GM12892 (cell line): ENCODE data around the gene P2RX2.

Experiments used
- DNase-seq: peaks from one replicate; pipeline ENCODE4 v3.0.0; 2011; ENCODE audit not compliant: insufficient read length
- FAIRE-seq: peaks from 2 replicates; lab custom pipeline; 2011; peaks lifted over from hg19 to GRCh38; lab: Jason Lieb, UNC
- POLR2A ChIP-seq: IDR thresholded peaks from 2 replicates; pipeline ENCODE4 v1.6.1; 2011; ENCODE audit warnings: low read depth, low read length, control low read depth
- POLR2AphosphoS5 ChIP-seq: IDR thresholded peaks from 2 replicates; pipeline ENCODE4 v1.6.1; 2011; ENCODE audit warnings: low read depth, low read length, control low read depth
- TAF1 ChIP-seq: IDR thresholded peaks from 2 replicates; pipeline ENCODE4 v1.6.1; 2011; ENCODE audit warnings: low read depth, mild to moderate bottlenecking, control low read depth, low read length, borderline replicate concordance

The P2RX2 gene

DNA sequence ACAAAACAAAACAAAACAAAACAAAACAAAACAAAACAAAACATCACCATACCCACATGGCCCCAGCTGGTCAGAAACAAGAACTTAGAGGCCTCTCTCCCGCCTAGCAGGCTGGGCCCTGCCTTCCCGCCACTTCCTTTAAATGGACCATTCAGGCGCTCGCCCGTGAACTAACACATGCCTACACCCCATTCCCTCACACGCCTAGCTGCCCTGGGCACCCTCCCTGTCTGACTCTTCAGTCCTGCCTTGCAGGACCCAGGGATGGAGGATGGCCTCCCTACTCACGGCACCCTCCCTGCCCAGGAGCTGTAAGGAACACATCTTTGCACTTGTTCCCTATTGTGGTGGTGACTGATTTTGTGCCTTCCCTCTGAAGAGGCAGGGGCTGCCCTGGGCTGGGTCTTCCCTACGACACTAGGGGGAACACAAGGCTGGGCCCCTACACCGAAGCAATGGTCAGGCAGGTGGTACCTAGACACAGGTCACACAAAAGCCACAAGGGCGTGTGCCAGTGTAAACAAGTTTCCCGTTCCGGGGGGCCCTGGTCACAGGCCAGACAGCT lies 21.5 kb downstream of the P2RX2 start:
- DNase-seq (no peak), FAIRE-seq (no peak)
- TF ChIP-seq TAF1 (no peak), POLR2A (no peak), POLR2AphosphoS5 (no peak)

DNA sequence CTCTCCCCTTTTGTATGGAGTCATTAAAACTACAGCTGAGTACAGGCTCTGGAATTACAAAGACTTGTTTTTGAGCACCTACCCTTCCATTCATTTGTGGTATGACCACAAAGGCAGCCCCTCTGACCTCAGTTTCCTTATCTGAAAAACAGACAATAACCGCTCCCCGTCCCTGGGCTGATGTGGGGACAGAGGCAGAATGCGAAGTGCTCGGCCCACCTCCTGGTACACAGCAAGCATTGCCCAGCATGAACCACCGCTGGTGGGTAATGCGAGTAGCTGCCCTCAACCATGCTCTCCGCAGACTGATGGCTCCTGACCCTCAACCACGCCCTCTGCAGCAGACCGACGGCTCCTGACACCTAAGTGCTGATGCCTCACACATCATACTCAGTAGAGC lies 22.4 kb downstream of the P2RX2 start:
- no peak for FAIRE-seq
- no peak for DNase-seq
- TF ChIP-seq POLR2AphosphoS5 (no peak), POLR2A (no peak), TAF1 (no peak)

DNA sequence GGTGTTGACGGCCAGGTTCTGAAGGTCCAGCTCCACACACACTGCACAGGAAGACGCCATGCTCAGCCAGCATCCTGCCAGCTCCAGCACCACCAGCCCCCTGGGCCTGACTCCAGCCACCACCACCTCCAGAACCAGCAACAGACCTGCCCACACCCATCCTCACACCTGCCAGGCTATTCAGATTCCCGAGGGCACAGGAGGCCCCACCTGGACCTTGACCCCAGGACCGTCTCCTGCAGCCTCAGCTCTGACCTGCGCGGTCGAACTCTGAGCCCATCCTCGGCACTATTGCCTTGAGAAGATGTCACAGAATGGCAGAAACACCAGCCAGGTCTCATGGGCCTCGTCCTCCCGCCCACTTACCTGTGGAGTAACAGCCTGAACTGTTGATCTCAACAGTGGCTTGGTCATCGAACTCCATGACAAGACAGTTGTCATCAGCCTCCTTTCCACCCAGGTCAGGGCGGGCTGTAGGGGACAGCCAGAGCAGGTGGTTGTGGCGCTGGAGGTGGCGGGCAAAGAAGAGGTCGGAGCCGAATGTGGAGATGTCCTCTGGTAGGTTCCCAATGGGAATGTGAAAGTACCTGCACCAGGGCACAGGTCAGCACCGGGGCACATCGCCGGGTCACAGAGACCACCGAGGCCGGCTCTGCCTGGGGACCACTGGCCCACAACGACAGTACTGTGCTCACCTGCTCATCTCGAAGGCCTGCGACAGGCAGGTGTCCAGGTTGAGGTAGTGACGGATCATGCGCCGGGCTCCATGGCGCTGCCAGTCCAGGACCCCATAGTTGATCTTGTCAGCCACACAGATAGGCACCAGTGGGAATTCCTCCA lies 23.5 kb downstream of the P2RX2 start:
- FAIRE-seq, result no peak
- TF ChIP-seq TAF1 (no peak), POLR2AphosphoS5 (no peak), POLR2A (no peak)
- DNase-seq, result no peak

DNA sequence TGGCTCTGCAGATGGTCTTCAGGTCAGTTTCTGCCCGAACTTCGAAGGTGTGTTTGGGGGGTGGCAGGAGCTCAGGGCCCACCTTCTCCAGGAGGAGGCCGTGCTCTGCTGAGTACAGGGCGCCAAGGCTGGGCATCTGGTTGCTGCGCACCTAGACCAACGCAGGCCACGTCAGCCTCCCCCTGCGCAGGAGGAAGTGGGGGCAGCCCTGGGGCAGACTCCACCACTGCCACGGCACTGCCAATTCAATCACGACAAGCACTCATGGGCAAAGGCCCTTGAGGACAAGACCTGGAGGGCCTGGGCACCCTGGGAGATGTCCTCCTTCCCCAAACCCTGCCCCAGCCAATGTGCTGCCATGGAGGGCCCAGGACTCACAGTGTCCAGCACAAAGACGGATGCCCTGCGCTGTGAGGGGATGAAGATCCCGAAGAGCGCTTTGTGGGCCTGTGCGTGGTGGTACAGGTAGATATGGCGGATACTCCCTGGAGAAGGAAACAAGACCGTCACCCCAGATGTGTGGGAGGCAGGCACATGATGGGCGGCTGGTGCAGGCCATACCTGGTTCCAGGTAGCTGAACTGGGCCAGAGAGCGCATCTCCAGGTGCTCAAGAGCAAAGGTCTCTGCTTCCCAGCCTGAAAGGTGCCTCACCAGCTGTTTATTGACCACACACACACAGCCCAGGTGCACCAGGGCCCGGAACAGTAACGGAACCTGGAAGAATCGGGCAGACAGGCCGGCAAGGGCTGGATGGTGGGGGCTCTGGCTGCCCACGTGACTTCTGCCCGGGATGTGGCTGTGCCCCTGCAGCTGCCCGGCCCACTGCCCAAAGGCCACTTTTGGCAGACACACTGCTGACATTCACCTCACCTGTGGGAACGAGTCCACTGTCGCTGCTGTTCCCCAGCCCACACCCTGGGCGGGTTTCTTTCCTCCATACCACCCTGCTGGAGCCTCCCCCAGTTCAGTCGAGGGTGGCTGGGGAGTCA lies 24.6 kb downstream of the P2RX2 start:
- TF ChIP-seq POLR2A (no peak), POLR2AphosphoS5 (no peak), TAF1 (no peak)
- FAIRE-seq (no peak), DNase-seq (no peak)

DNA sequence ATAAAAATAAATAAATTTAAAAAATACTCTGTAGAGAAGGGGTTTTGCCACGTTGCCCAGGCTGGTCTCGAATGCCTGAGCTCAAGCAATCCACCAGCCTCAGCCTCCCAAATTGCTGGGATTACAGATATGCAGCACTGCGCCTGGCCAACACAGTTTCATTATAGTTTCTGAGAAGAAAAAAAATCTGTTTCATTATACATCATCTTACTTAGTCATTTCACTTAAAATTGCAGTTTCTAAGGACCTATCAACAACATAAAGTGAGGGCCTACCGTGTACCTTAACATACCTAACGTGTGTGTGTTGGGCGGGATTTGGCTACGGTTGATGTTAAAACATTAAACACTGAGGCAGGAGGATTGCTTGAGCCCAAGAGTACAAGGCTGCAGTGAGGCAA lies 28.3 kb downstream of the P2RX2 start:
- no peak for TF ChIP-seq POLR2A
- no peak for TF ChIP-seq POLR2AphosphoS5
- no peak for TF ChIP-seq TAF1
- FAIRE-seq, result no peak

DNA sequence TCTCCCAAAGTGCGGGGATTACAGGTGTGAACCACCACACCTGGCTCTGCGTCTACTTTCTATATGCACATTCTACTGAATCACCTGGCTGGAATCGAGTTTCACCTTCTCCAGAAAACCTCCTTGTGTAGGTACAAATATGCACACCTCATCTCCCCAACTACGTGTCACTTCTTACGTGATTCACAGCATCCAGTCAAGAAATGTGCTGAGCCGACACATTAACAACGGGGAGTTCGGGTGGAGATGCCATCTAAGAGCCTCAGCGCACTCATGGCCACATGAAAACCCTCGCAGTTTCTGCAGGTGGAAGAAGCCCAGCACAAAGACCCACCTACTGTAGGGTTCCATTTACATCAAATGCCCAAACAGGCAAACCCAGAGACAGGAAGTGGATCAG lies 29.3 kb downstream of the P2RX2 start:
- FAIRE-seq (no peak), DNase-seq (no peak)
- TF ChIP-seq POLR2A, result no peak
- TF ChIP-seq TAF1, result no peak
- no peak for TF ChIP-seq POLR2AphosphoS5

More for the DNA sequence above, 28.3 kb downstream of the P2RX2 start:
- DNase-seq, result no peak

DNA sequence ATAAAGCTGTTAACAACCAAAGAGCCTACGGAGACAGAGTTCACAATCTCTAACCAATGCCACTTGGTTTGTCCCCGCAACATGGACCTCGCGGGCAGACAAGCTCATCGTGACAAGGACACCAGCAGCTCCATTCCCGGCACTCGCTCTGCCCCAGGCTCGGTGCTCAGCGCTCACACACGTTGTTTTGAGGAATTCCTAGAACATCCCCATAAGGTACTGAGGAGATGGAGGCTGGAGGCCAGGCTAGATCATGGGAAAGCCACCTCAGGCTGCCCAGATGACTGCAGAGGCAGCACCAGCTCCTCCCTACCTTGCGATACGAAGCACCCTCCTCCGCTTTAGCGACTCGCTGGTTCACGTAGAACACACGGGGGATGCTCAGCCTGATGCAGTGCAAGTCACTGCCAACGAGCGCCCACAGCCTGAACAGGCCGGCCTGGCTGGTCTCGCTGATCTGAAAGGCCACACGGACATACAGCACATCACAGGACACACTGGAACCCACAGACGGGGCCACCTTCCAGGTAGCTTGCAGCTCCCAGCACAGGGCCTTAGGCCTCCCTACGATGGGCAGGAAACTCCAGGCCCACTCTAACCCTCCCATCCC lies 30.1 kb downstream of the P2RX2 start:
- no peak for FAIRE-seq
- no peak for DNase-seq
- TF ChIP-seq TAF1 (no peak), POLR2AphosphoS5 (no peak), POLR2A (no peak)

DNA sequence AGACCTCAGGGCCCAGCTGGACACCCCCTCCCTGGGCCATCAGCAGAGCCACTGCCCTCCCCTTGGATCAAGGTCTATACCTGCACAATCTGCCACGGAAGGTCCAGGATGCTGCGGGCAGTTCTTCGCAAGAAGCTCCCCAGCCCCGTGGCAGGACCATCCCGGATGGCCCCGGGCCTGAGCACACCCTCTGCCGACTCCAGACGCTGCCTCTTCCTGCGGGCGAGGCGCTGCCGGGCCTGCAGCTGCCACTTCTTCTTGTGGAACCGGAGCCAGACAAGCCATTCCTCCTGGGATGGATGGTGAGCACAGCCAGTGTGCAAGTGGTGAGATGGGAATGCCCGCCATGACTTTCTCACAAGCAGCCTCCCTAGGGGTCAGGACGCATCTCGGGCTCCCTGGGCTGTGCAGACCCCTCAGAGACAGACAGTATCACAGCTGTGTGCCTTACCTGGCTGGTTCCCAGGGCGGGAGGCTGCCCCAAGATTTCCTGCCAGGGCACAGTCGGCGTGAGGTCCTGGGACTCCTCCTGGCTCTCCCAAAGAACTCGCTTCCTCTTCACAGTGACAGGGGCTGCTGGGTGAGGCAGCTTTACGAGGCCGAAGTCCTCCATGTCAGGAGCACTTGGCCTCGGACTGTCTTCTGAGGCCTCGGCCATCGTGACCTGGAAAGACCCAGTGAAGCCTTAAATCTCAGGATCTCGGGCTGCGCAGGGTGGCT lies 30.8 kb downstream of the P2RX2 start:
- DNase-seq (no peak), FAIRE-seq (no peak)
- TF ChIP-seq POLR2A, result no peak
- TF ChIP-seq POLR2AphosphoS5, result no peak
- no peak for TF ChIP-seq TAF1

DNA sequence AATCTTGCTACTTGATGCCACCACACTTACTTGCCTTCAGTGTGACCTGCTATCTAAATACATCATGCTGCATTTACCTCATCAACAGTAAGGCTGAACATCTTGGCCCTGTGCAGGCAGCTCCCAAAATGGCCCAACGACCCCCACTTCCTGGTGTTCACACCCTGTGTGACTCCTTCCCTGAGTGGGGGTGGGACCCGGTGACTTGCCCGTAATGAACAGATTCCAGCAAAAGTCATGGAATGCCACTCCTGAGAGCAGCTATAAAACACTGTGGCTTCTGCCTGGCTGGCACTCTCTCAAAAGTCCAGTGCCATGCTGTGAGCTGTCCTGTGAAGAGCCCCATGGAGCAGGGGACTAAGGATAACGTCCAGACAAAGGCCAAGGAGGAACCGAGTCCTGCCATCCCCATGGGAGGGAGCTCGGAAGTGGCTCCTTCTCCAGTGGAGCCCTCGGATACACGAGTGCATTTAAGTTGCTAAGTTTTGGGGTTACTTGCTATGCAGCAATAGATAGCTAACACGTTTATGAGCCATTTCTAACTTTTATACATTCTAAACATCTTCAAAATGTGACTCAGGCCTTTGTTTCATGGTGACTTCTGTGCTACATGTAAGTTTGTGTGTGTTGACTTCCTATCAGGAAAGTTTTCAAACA lies 33.0 kb downstream of the P2RX2 start:
- no peak for TF ChIP-seq TAF1
- no peak; the same call in 1 of the 2 replicates for TF ChIP-seq POLR2A
- TF ChIP-seq POLR2AphosphoS5, result no peak
- FAIRE-seq, result no peak
- no peak for DNase-seq

DNA sequence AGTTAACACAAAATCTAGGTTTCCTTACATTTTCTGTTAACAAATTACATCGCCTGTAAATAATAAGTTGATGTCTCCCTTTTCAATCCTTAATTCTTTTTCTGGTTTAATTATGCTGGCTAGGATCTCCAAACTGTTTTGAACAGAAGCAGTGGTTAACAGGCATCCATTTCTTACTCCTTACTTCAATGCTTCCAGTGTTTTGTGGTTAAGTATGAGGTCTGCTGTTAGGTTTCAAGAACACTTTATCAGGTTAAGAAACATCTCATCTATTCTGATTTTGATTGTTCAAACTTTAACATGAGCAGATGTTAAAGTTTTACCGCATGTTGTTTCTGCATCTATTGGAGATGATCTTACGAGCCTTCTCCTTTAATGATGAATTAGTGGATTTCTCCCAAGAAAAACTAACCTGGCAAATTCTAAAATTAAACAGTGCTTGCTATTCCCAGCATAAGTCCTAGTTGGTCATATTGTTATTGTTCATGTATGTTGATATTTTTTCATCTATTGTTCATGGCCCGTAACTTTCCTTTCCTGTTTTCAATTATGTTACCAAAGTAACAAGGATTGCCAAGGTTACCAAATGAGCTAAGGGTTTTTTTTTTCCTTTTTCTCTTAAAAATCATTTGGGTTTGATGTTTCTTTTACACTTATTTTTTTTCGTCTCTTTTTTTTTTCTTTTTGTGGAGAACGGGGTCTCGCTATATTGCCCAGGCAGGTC lies 35.2 kb downstream of the P2RX2 start:
- FAIRE-seq (no peak), DNase-seq (no peak)
- TF ChIP-seq POLR2AphosphoS5 (no peak), TAF1 (no peak), POLR2A (no peak)
